Measurements from ENCODE around the gene GSC2. TPM values are rescaled to one million over a fixed set of nuclear protein-coding genes. Genes with fewer than 3 reads are reported as not detected.

Gene GSC2
- polyA plus RNA-seq, 3 donors, result not detected

DNA sequence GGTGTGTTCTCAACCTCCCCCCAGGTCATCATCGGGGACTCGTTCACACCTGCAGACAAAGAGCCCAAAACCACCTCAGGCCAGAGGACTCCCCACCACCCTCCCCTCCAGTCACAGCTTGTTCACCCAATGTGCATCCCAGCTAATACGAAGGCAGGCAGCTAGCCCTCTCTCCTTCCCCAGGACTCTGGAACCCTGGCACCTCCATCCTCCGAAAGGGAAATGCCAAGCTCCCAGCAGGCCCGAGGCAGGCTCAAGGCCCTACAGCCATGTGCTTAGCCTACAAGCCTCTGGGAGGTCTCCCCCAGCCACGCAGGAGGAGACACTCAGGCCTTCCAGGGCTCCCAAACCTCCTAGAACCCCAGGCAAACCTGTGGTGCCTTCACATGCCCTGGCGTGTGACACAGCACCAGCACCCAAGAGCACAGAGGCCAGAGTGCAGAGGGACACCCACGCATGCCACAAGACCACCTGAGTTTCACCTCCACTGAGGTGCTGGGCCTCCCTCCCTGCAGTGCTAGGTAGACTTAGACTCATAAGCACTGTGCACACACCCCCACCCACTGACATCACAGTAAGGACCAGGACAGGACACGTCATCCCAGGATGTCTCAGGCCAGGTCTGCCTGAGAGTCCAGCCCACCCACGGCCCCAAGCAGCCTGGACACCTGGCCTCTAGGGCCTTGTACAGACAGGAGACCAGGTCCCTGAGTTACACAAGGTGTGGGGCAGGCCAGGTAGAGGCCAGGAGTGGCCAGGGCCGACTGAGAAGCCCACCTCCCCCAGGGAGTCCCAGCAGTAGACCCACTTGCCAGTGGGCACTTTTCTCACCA lies 12.5 kb downstream of the GSC2 start:
- no peak for DNase-seq (ENCODE audit: low read depth in 3 of 3, low spot score in 2 of 3)

DNA sequence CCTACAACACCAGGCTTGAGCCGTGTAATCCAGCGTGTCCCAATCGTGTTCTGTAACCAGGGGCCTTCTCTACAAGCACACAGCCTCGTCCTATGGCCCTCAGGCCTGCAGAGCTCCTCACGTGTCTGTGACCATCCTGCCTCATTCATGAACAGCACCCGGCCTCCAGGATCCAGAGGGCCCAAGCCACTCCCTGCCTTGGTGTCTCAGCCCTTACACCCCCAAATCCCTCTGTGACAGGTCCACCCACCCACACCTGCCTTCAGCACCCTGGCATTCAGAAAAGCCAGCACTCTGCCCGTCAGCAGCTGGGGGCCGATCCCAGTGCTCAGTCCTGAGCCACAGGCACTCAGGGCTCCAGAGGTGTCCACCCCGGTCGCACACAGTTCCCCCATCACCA lies 13.2 kb downstream of the GSC2 start:
- no peak for DNase-seq (ENCODE audit: low read depth in 3 of 3, low spot score in 2 of 3)

DNA sequence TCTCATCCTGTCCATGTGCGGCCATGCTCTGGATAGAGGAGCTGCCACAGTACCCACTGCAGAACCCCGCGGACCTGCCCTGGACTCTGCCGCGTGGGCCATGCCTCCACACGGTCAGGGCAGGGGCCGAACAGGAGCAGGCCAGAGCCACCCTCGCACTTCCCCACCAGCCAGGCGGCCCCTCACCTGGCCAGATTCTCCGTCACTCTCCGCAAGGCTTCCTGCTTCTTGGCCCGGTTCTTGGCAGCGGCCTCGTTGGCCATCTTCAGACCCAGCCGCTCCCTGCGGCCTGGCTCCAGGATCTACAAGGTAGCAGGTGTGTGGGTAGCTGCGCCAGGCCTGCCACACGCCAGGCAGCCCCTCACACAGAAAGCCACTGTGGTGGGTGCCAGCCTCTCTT lies 15.2 kb downstream of the GSC2 start:
- no peak for DNase-seq (ENCODE audit: low read depth in 3 of 3, low spot score in 2 of 3)

DNA sequence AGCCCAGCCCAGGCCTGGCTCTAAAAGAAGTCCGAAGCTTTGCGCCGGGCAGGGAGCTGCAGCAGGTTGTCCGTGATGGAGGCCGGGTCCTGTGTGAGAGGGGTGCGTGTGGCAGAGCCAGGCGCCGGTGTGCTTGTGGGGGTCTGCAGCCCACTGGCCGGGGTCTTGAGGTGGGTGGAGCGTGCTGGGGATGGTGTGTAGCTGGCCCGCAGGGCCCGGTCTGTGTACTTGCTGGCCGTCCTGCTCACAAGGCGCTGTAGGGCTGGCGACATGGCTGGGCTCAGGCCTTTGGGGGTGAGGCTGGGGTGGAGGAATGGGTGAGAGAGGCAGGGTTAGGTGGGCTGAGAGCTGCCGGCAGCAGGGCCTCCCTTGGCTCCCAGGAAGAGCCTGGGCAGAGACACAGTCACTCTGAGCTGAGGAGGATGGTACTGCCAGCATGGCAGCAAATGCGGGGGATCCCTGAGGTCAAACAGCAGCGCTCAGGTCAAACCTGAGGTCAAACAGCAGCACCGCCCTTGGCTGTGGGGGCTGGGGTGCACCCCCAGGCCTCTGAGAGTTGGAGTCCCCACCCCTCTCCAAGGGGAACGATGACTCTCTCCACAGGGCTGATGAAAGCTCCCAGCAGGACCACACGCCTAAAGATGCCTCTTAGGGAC lies 15.8 kb downstream of the GSC2 start:
- DNase-seq (ENCODE audit: low read depth in 3 of 3, low spot score in 2 of 3), result no peak

DNA sequence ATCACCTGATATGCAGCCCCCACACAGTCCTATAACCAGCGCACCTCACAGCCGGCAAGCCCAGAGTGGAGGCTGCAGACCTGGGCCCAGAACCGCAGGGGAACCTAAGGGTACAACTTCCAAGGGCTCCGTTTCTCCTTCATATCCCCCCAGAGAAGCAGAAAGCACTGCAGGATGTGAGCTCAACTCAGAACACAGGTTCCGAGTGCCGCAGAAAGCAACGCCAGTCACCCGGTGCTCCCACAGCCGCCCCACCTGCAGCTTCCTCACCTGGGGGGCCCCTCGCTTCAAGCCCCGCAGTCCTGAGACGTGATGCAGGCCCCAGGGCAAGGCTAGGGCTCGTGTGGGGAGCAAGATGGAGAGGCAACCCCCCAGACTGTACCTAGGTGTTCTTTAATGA lies 16.5 kb downstream of the GSC2 start:
- DNase-seq (ENCODE audit: low read depth in 3 of 3, low spot score in 2 of 3), result no peak

DNA sequence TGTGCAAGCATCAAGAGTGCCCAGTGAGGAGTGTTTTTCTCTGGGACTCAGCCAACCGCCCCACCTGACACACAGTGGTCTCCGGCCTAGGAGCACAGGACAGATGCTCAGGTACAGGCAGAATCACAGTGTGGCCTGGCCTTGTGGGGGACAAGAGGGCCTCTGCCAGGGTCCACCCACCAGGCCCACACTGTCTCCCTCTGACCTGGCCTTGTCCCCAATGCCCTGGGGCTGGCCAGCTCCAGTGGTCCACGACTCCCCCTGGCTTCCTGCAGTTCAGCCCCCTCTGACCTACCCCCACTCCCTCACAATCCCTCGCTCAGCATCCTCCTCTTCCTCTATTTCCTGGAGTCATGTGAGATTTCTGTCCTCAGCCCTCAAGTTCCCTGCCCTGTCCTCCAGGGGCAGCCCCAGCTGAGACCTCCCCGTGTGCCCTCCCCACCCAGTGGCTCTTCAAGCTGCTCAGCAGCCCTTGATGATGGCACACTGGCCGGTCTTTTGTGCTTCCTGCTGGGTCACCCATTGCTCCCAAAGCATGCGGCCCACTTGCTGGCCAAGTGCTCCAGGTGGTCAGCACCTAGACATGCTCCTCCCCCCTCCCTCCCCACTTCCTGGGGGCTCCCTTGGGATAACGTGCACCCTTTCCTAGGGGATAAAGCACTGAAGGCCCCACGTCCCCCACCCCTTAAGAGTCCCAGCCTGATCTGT lies 17.2 kb downstream of the GSC2 start:
- no peak for DNase-seq (ENCODE audit: low read depth in 3 of 3, low spot score in 2 of 3)

DNA sequence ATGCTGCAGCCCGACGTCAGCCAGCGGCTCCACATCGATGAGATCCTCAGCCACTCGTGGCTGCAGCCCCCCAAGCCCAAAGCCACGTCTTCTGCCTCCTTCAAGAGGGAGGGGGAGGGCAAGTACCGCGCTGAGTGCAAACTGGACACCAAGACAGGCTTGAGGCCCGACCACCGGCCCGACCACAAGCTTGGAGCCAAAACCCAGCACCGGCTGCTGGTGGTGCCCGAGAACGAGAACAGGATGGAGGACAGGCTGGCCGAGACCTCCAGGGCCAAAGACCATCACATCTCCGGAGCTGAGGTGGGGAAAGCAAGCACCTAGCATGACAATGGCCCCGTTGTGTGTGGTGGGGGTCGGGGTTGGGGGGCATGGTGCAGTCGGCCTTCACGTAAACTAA lies 17.9 kb downstream of the GSC2 start:
- DNase-seq (ENCODE audit: low read depth in 3 of 3, low spot score in 2 of 3), result no peak

DNA sequence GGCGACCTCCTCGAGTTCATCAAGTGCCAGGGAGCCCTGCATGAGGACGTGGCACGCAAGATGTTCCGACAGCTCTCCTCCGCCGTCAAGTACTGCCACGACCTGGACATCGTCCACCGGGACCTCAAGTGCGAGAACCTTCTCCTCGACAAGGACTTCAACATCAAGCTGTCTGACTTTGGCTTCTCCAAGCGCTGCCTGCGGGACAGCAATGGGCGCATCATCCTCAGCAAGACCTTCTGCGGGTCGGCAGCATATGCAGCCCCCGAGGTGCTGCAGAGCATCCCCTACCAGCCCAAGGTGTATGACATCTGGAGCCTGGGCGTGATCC lies 18.4 kb downstream of the GSC2 start:
- DNase-seq (ENCODE audit: low read depth in 3 of 3, low spot score in 2 of 3), result no peak

DNA sequence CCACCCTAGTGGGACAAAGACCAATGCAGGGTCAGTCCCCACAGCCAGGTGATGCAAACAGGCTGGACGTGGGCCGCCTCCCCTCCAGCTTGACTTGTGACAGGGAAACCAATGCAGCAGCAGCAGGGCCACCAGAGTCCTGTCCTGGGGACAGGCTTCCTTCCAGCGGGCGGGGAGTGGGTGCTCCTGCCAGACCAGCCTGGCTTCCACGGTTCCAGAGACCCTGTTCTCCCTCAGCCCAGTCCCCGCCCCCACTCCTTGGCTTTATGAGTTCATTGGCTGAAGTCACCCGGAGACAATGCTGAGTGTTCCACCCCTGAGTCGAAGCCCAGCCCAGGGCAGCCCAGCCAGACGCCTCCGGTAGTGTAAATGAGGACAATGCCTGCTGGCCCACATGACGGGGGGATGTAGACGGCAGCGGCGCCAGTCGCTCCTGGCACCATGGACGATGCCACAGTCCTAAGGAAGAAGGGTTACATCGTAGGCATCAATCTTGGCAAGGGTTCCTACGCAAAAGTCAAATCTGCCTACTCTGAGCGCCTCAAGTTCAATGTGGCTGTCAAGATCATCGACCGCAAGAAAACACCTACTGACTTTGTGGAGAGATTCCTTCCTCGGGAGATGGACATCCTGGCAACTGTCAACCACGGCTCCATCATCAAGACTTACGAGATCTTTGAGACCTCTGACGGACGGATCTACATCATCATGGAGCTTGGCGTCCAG lies 19.0 kb downstream of the GSC2 start, which contains the start of gene TSSK2:
Gene TSSK2, plus strand, starts transcription at position 350 of the 726 bp plus-strand sequence. Its CDS starts 92 bp downstream, at position 442.
- DNase-seq (ENCODE audit: low read depth in 3 of 3, low spot score in 2 of 3), result no peak

DNA sequence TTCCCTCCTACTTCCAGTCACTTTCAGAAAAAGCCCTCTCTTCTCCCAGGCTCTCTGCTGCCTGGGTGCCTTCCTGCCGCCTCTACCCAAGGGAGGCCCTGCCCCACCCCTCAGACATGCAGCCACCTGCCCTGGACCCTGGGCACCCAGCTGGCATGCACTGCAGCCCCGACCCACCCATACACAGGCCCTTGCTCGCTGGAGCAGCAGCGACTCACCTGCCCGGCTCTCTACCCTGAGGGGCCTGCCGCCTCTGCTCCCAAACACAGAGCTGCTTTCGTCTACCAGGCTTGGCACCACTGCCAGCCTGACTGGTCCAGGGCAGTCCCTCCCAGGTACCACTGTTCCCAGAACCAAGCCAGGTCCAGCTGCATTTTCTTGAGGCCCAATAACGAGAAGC lies 20.2 kb downstream of the GSC2 start:
- DNase-seq (ENCODE audit: low read depth in 3 of 3, low spot score in 2 of 3), result no peak

DNA sequence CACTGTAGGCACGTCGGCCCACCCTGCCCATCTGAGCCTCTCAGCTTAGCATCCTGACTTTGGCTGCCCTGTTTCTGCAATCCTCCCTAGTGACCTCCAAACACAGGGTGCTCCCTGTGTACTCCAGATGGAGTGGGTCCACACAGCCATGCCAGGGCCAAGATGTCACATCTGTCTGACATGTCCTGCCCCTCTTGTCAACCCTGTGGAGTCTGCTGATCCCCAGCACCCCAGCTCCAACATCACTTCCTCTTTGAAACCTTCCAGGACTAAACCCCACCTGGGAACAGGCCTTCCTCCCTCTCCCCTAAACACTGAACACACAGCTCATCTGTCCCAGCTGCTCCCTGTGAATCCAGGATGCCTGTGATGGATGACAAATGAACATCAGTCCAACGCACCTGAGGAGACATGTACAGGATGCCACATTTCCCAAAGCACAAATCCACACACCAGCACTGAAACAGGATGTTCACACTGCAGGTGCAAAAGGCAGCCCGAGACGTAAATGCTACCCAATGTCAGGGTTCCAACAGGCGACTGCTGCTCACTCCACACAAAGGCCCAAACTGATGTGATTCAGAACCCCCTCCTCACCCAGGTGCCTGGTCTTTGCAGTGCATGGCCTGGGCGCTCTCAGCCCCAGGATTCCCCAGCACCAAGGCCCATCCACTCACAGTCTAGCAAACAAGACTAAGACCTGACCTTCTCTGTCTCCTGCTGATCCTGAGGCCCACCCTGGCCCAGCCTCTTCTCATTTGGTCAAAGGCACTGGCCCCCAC lies 21.0 kb downstream of the GSC2 start:
- no peak for DNase-seq (ENCODE audit: low read depth in 3 of 3, low spot score in 2 of 3)

DNA sequence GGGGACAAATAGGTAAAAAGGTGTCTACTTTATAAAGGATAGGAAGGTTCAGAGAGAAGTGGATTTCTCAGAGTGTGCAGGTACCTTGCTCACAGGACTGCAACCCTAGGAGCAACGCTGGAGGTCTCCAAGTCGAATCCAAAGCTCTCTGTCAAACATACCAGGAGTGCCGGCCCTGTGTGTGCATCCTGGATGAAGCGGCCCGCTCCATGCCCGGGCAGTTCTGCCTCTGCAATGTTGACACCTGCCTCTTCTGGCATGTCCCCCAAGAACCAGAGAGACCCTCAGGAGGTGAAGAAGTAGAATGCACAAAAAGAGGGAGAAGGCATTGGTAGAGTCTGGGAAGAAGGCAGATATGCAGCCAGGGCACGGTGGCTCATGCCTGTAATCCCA lies 22.1 kb downstream of the GSC2 start:
- DNase-seq (ENCODE audit: low read depth in 3 of 3, low spot score in 2 of 3), result no peak

DNA sequence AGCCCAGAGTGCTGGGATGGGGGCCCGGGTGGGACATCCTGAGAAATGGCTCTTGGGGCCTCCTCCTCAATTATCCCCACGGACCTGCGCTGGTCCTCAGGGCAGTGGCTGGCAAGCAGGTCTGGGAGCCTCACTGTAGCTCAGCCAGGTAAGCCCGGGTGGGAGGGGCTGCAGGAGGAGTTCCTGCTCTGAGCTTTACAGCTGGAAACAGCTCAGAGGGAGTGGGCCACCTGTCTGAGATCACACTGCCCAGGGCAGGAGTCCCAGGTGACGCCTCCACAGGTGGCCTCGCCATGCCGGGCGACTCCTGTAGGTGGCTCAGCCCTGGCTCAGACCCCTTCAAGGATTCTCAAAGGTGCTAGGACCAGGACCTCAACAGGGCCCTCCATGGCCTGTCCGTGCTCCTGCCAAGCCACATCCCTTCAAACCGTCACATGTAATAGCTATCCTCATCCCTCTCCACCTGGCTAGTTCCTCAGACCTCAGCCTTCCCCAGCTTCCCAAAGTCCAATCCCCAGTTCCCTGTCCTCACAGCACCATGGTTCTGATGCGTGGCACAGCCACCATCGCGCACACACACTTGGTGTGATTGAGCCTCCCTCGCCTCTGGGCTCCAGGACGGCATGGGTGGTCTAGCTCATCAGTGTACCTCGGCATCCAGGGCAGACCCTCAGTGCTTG lies 22.6 kb downstream of the GSC2 start:
- no peak for DNase-seq (ENCODE audit: low read depth in 3 of 3, low spot score in 2 of 3)

DNA sequence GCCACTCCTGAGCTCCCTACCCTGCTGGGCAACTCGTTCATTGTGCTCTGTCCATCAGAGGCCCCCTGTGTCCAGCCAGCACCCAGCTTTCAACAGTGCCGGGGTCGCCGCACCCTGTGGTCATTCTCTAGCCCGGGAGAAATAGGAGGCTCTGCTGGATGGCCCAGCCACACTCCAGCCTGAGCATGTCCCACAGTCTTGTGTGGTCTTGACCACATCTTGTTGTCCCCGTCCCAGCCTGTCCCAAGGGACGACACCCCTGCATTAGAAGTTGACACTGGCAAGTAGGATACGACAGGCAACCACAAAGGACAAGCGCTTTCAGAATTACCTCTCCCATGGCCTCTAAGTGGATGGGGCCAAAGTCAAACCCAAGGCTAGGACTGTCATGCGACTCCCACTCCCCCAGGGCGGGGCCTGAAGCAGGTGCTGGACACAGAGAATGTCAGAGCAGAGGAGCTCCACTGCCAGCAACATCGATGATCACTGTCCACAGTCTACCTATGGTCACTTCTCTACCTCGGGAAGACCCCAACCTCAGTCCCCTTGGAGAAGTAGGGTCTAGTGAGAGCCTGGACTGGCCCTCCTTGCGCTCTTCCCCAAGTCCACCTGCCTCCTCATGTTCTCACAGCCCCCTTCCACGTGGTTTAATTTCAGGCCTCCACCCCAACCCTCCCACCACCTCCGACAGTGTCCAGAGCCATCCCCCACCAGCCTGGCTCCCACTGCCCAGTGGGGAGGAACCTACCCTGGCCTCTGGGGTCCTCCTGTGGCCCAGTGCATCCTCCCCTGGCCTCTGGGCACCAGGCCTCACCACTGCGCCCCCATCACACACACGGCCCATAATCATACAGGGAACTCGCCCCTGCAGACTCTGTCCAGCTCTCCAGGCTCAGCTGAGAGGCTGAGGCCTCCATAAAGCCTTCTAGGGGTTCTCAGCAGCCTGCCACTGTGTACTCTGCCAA lies 23.5 kb downstream of the GSC2 start:
- DNase-seq (ENCODE audit: low read depth in 3 of 3, low spot score in 2 of 3), result no peak

DNA sequence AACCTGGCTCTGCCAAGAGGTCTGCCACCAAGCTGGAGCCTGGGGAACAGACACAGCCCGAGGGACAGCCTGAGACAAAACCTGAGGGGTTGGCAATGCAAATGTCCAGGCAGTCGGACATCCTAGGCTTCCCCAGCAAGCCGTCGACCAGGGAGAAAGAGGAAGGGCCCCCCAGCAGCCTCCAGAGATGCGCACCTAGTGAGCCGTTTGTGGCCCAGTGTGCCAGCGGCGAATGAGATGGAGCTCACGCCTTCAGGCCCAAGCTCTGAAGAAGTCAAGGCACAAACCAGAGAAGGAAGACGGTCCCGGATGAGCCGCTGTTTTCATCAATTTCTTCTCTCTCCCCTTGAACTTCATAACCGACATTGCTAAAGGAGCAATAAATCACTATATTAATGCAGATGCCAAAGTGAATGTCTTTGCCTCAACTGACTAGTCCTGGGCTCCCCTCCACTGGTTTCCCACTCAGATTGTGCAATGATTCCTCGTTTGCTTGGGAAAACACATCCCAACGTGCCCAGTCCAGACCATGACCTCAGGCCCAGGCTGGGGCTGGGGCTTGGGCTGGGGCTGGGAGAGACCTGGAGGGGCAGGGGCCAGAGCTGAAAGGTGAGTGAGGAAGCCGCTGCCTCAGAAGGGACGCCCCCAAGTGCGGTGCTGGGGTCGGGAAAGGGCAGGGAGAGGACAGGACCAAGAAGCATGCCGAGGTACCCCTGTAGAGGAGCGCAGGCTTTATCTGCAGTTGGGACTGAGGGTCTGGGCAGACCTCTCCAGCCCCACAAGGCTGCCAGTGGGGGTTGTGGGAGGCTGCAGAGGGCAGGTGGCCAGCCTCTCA lies 24.4 kb downstream of the GSC2 start:
- DNase-seq (ENCODE audit: low read depth in 3 of 3, low spot score in 2 of 3), result no peak

DNA sequence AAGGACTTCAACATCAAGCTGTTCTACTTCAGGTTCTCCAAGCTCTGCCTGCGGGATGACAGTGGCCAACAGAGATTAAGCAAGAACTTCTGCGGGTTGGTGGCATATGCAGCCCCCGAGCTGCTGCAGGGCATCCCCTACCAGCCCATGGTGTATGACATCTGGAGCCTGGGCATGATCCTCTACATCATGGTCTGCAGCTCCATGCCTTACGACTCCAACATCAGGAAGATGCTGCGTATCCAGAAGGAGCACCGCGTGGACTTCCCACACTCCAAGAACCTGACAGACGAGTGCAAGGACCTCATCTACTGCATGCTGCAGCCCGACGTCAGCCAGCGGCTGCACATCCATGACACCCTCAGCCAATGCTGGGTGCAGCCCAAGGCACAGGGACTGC lies 25.1 kb downstream of the GSC2 start:
- DNase-seq (ENCODE audit: low read depth in 3 of 3, low spot score in 2 of 3), result no peak

DNA sequence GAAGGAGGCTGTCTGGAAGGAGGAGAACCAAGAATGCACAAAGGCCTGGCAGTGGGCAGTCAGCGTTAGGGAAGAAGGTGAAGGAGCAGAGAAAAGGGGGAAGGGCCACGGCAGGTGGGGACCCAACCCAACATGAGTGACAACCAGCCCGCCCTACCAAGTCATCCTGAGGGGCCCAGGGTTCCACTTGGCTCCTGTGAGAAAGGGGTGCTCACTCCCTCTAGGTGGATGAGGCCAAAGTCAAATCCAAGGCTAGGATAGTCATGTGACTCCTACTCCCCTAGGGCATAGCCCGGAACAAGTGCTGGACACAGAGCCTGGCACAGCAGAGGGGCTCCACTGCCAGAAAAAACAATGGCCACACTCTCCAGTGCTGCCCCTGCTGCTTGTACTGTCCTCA lies 25.7 kb downstream of the GSC2 start:
- DNase-seq (ENCODE audit: low read depth in 3 of 3, low spot score in 2 of 3), result no peak

DNA sequence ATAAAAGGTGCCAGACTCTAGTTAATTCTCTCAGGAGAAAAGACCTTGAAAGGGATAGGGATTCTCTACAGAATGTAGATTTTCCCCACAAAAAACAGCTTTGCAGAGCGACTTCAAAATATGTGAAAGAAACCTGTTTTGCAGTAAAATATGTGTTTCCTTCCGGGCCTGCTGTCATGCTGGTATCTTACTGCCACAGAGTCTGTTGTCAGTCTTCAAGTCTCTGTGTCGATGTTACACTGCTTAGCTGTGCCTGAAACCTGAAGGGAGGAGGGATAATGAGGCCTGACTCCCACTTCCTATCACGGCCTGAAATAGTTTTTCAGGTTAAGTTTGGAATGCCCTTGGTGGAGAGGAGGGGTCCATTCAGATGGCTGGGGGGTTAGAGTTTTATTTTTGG lies 26.2 kb downstream of the GSC2 start:
- no peak for DNase-seq (ENCODE audit: low read depth in 3 of 3, low spot score in 2 of 3)
